Measurements from ENCODE around the gene FILIP1L.

Gene FILIP1L

DNA sequence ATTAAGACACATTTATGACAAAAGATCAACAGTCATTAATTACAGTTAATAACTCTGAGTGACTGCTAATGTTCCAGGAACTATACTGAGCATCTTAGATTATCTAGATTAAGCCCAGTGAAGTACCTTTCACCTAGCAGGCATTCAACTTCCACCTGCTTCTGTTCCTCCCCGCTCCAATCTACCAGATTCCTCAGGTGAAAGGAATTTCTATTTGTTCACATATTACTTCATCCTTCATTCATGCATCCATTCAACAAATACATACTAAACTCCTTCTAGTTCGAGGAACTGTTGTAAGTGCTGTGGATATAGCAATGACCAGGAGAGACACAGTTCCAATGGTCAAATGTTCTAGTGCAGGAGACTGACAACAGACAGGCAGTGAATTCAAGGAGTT, 139.3 kb downstream of the FILIP1L start:
- no peak for DNase-seq (ENCODE audit: low read depth)

- DNase-seq (ENCODE audit: low read depth) = no peak
Observed at GRCh38 chr3:99972380-99973104, 141.8 kb downstream of the FILIP1L start.

GRCh38 chr3:99971761-99972160, 142.5 kb downstream of the FILIP1L start:
- no peak for DNase-seq (ENCODE audit: low read depth)

- DNase-seq (ENCODE audit: low read depth) = no peak
Observed at GRCh38 chr3:99970198-99970597, 144.1 kb downstream of the FILIP1L start.

GRCh38 chr3:99969136-99969535, 145.2 kb downstream of the FILIP1L start:
- no peak for DNase-seq (ENCODE audit: low read depth)

DNA sequence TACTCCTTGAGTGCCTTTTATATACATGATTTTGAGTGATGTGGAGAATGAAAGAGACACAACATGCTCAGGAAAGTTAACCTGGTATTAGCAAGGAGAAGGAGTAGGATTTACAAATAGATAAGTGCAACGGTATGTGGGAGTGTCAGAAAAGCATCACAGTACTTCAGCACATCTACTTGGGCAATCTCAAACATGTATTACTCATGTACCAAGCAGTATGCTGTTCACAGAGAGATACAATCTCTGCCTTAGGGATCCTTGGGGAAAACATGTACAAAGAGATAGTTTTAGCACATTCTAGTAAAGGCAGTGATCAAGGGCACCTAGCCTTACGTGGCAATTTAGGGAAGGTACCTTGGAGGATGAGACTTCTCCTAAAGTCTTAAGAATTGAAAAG, 146.5 kb downstream of the FILIP1L start:
- DNase-seq (ENCODE audit: low read depth) = peak; percentile 80

DNA sequence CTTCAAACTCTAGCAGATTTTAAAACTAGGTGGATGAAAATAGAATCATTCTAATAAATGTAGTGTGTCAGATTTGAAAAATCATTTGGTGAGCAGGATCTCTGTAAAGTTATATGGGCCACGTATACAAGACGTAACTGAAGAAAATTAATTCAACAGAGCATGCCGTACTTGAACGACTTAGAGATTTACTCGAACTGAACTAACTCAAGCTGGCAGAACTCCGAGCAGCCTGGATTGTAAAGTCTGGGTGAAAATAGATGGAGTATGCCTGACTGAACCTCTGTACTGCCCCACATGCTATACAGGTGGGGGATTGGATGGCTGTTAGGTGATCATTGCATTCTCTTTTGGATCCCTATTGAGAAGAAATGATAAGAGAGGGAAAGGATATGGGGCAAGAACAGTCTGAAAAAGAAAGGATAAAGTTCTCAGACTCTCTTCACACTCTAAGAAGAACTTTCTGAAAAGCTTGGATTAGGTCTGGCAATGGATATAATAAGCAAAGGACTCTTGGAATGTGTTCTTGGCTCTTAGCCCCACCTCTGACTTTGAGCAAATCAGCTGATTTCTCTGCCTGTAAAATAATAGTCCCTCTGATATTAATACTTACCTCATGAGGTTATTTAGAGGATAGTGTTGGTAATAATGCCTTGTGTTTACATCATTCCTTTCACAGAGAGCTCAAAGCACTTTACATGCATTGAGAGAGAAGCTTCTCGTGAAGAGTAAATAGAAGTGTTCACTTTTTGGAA, 147.5 kb downstream of the FILIP1L start:
- DNase-seq (ENCODE audit: low read depth) = peak; percentile 70

GRCh38 chr3:99965681-99966408, 148.5 kb downstream of the FILIP1L start:
- DNase-seq (ENCODE audit: low read depth) = no peak

GRCh38 chr3:99965077-99965476, 149.2 kb downstream of the FILIP1L start:
- peak; percentile 61 for DNase-seq (ENCODE audit: low read depth)

GRCh38 chr3:99962703-99963102, 151.6 kb downstream of the FILIP1L start:
- peak; percentile 94 for DNase-seq (ENCODE audit: low read depth)

DNA sequence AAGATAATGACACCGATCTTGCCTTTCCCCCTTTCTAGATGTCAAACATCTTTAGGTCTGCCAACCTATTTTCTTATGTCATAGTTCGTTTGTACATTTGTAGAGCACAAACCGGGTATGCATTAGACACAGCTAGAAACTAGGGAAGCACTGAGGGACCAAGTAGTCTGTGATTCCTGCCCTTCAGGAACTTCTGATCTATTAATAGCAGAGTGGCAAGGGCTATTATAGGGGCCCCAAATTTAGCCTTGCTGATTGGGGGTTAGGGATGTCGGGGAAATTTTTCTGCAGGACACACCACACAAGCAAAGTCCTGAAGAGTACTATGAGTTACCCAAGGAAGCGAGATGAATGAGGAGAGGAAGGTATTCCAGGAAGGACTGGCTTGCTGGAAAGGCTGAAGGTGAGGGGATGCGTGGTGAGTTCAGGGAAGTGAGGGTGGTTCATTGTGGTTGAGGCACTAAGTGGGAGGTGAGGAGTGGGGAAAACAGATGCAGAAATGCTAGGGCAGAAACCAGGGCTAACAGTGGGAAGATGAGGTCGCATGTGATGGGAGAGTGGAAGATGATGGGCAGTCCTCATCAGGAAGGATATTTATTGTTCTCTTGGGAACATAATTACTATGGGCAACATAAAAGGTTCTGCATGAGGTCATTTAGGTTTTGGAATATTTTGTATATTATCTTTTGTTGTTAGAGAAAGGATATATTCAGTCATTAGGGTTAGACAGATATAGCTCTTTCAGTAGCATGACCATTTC, 152.4 kb downstream of the FILIP1L start:
- DNase-seq (ENCODE audit: low read depth) = no peak

DNA sequence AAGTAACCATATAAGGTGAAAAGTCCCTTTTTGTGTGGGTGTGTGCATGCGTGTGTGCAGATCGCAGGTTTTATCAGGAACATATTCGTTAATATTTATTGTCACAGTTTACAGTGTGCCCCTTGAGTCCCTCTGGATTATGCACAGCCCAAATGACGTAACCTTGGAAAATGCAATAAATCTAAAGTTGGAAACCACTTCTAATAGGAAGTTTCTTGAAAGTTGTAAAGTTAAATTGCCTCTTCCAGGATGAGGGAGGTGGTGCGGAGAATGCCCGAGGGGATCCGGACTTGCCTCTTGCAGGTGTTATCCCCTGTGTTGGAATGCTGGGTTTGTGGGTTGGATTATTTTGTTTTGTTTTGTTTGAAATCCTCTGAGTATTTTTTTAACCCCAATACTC, 153.4 kb downstream of the FILIP1L start:
- DNase-seq (ENCODE audit: low read depth) = peak; percentile 84

DNA sequence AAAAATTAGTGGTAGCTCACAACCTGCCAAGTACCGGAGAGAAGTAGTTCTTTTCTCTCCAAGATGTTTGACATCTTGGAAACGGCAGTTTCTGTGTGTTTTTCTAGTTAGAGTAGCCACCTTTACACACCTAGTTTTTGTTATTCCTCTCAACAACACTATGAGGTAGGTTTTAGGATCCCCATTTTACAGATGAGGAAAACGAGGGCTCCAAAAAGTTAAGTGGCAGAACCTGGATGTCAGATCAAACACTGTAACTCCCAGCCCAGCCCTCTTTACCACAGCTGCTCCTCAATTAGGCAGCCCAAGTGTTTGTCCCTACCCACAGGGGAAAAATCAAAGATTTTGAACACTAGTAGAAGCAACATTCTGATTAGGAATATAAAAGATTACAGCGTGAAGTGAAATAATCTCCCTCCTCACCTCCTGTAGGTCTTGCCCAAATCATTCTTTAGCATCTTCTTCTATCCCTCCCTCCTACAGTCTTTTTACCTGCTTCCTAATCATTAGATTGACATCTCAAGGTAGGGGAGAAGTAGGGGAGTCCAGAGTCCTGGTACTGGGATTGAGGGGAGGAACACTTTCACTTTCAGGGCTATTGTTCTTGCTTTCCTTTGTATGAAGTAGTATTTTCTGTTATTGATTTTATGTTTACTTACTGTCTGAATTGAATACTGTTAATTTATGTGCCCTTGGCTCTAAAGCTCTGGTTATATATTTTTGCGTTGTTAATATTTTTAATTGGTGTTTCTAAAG, 154.0 kb downstream of the FILIP1L start:
- no peak for DNase-seq (ENCODE audit: low read depth)

DNA sequence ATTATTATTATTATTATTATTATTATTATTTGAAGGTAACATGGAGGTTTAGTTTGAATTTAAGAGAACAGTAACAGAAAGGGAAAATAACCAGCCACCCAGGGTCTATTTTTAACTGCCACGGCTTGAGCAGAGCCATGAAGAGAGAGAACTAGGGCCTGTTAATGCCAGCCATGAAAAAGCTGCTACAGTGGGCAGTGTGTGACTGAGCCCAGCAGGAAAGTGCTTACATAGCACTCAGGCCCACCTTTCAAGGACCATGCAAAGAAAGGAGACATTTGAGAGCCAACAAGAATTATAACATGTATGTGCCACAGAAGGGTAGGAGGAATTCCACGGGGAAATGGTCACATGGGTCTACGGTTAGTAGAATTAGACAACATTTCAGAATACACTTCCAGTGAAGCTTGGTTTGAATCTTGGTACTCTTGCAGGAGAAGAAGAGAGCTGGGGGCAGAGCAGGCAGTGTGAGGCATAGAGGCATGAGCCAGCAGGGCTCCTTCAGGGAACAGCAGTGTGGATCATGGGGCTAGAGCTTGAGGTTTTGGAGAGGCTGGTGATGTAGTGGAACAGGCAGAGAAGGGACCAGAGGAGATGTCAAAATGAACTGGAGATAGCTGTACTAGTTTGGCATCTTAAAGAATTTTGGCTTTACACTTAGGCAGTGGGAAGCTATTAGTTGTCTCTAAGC, 155.9 kb downstream of the FILIP1L start:
- no peak for DNase-seq (ENCODE audit: low read depth)

DNA sequence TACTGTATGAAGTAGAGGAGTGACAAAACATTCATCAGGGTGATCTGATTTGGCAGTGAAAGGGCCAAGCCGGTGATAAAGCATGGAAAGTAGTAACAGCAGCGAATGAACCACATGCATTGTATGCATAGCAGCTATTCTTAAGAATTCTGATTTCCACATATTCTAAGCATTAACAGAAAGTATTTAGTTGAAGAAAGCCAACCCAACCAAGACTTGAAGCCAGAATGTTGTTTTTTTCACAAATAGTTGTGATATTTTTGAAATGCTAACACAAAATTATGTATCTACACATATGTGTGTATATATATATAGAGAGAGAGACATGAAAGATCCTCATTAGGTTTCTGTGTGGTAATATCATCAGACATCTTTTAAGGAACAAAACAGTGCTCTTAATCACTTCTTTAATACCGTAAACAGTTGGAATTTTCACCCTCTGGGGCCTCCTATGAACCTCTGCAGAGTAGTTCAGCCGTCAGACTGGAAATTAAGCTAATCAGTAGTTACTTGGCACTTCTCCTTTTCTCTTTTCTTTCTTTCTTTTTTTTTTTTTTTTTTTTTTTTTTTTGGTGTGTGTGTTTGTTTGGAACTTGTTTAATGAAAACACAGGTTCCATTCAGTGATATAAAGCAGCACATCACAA, 157.0 kb downstream of the FILIP1L start:
- DNase-seq (ENCODE audit: low read depth) = peak; percentile 33

- no peak for DNase-seq (ENCODE audit: low read depth)
Observed at GRCh38 chr3:99955773-99956562, 158.3 kb downstream of the FILIP1L start.

- DNase-seq (ENCODE audit: low read depth) = no peak
Observed at GRCh38 chr3:99954914-99955644, 159.2 kb downstream of the FILIP1L start.

DNA sequence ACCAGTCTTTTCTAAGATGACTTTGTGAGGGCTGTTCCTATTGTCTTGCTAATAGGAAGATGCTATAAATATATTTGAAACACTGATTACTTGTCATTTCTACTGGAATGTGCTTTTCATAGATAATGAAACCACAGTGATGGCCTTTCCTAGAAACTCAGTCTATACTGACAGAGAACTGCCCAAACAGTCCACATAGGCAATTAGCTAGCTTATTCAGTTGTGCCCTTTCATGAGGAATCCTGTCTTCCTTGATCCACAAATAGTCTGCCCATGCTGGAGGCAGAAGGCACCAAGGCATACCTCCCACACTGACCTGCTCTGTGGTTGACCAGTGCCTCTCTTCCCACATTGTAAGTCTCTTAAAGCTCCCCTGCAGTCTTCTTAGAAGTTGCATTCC, 160.7 kb downstream of the FILIP1L start:
- DNase-seq (ENCODE audit: low read depth) = peak; percentile 63

- DNase-seq (ENCODE audit: low read depth) = peak; percentile 90
Observed at GRCh38 chr3:99952306-99952705, 162.0 kb downstream of the FILIP1L start.

Measured in EH (cell line).